Psoas muscle (tissue), 8 donors: Measurements from ENCODE around the gene RNASE4. TPM values are rescaled to one million over a fixed set of nuclear protein-coding genes. Genes with fewer than 3 reads are reported as not detected.

Experiments
- ATAC-seq, 4 donors: fragments of 200-7000 bp; cut with Tn5 transposase; one replicate each; pipeline ENCODE4 v1.9.1; 2020; ENCODE audit warnings: moderate library complexity in 3 of 4, mild to moderate bottlenecking in 2 of 4
- DNase-seq, 2 donors: peaks; one replicate each; pipeline ENCODE4 v3.0.0-alpha.2; 2020
- H3K27ac ChIP-seq: fragments of 200-600 bp; one replicate; pipeline ENCODE4 v1.8.0; 2022
- H3K27me3 ChIP-seq, 3 donors: fragments of 200-600 bp in 1 of 3; one replicate each; pipeline versions ENCODE4 v1.6.1 to v1.8.0; 2013 to 2022; ENCODE audit warnings: low read length in 2 of 3, mild to moderate bottlenecking in 2 of 3, moderate library complexity in 1 of 3; ENCODE audit not compliant: insufficient read depth in 3 of 3
- H3K36me3 ChIP-seq, 2 donors: fragments of 200-600 bp in 1 of 2; one replicate each; pipeline versions ENCODE4 v1.6.1 to v1.8.0; 2013 to 2022; ENCODE audit warnings: low read depth in 1 of 2, mild to moderate bottlenecking in 1 of 2, moderate library complexity in 1 of 2; ENCODE audit not compliant: insufficient read depth in 1 of 2
- H3K4me1 ChIP-seq: fragments of 200-600 bp; one replicate; pipeline ENCODE4 v1.8.0; 2022
- H3K4me3 ChIP-seq: fragments of 200-600 bp; one replicate; pipeline ENCODE4 v1.8.0; 2022; ENCODE audit warnings: mild to moderate bottlenecking
- H3K9me3 ChIP-seq: fragments of 200-600 bp; one replicate; pipeline ENCODE4 v1.8.0; 2022
- WGBS, 3 donors: extraction: QIAGEN DNeasy Blood & Tissue Kit; methylation state at CpG; one replicate each; pipeline versions ENCODE4 v1.1.6 to v1.1.7; 2013; 5-methylcytosine and 5-hydroxymethylcytosine counted together
- intact Hi-C, 2 donors: fragments of 100-400 bp; cut with DNase I; formaldehyde crosslinking; loops; one replicate each; pipeline versions ENCODE4 v1.11.0 to v1.14.2; 2022
- polyA plus RNA-seq, 3 donors: library from polyadenylated mRNA; stranded (reverse); fragments of 200-250 nt; gene quantifications; one replicate each; pipeline ENCODE4 v1.2.3, GENCODE V29; 2013
- total RNA-seq, 4 donors: library from RNA; stranded (reverse); fragmentation: NEBNext Ultra II Directional in 2 of 4; extraction: Animal tissue kit (Norgen Biotek cat#: 25700) in 2 of 4; gene quantifications; one replicate each; pipeline versions ENCODE4 v1.2.1 to v1.2.4, GENCODE V29; 2021 to 2023
- TF ChIP-seq, protein P1 (sequence below): fragments of 200-600 bp; IDR thresholded peaks from one replicate; pipeline ENCODE4 v1.8.0; 2022; ENCODE audit warnings: antibody characterized with exemption
- donor health status: healthy with polysubstance abuse.
- donor health status: DM: no; HTN: no; CAD: no; lungs with moderate emphysema.
- donor health status: Bipolar disorder and iron deficiency.
- donor health status: healthy.
- donor health status: DM: yes; HTN: yes; CAD: no.
- donor health status: DM: no; HTN: no; CAD: no.
- donor health status: DM: no; HTN: no; CAD: no.
- donor health status: DM: yes; HTN: yes; CAD: no.

The RNASE4 gene
- total and polyA plus RNA-seq, 7 donors, result 0.77 to 11.1 (median 7.6) TPM

DNA sequence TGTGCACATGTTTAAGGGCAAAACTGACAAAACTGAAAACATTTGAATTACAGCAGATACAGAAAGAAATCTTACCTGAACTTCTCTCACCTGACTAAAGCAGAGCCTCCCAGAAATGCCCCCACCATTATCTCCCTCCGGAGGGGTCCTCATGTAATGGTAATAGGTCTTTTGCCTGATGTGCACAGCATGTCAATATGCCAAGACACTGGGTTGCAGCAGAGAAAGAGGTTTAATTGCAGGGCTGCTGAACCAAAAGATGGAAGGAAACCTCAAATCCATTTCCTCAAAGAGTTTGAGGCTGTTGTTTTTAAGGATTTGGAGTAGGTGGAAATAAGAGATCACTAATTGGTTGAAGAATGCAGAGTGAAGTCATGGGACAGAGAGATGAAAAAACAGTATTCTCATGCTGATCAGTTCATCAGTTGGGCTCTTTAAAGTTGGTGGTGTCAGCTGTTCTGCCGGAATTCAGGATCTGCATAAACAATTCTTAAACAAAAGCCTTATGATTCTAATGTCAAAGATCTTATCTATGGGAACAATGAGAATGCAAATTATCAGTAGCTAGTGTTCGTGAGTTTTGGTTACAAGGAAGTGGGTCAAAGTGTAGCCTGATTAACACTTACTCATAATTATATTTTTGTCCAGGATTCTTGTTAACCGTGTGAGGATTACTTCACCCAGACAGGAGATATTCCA, 22.4 kb downstream of the RNASE4 start:
- ATAC-seq (no peak), DNase-seq (no peak)
- Histone ChIP-seq H3K4me1 (no peaks in the 10 kb centered on the region), H3K9me3 (no peaks in the 10 kb centered on the region), H3K36me3 (no peaks in the 10 kb centered on the region), H3K4me3 (no peak overlapping the region), H3K27me3 (peaks cover 0 to 4% (median 0%) of the 10 kb centered on the region in 3 donors), H3K27ac (peak overlapping the region; percentile 32)
- intact Hi-C loops, result no loop called here
- TF ChIP-seq, protein P1, sequence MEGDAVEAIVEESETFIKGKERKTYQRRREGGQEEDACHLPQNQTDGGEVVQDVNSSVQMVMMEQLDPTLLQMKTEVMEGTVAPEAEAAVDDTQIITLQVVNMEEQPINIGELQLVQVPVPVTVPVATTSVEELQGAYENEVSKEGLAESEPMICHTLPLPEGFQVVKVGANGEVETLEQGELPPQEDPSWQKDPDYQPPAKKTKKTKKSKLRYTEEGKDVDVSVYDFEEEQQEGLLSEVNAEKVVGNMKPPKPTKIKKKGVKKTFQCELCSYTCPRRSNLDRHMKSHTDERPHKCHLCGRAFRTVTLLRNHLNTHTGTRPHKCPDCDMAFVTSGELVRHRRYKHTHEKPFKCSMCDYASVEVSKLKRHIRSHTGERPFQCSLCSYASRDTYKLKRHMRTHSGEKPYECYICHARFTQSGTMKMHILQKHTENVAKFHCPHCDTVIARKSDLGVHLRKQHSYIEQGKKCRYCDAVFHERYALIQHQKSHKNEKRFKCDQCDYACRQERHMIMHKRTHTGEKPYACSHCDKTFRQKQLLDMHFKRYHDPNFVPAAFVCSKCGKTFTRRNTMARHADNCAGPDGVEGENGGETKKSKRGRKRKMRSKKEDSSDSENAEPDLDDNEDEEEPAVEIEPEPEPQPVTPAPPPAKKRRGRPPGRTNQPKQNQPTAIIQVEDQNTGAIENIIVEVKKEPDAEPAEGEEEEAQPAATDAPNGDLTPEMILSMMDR, result no peak
- WGBS, 3 donors, result 49 to 68% (median 56%) methylated on average over 4 of the region's 4 CpGs

DNA sequence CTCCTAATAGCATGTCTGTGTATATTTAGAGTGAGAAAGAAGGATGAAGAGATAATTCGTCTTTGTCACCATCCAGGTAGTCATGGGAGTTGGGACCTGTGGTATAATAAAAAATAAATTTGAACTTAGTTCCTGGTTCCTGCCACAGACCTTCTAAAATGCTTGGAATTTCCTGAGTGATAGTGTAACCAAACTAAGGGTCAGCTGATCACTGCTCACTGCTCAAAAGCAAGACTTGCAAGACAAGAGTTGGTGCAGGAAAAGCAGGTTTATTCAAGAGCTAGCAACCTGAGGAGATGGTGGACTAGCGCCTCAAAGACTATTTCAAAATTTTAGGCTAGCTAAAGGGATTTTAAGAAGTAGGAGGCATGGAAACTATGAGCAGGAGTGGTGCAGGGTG, 23.3 kb downstream of the RNASE4 start:
- intact Hi-C loops, result no loop called here
- Histone ChIP-seq H3K27ac (peak overlapping the region; percentile 32), H3K4me1 (no peaks in the 10 kb centered on the region), H3K27me3 (peaks cover 0 to 4% (median 0%) of the 10 kb centered on the region in 3 donors), H3K9me3 (no peaks in the 10 kb centered on the region), H3K4me3 (no peak overlapping the region), H3K36me3 (no peaks in the 10 kb centered on the region)
- WGBS, 3 donors, result 51 to 84% (median 84%) methylated on average over 2 of the region's 2 CpGs
- ATAC-seq (no peak), DNase-seq (no peak)
- TF ChIP-seq, protein P1, result no peak

DNA sequence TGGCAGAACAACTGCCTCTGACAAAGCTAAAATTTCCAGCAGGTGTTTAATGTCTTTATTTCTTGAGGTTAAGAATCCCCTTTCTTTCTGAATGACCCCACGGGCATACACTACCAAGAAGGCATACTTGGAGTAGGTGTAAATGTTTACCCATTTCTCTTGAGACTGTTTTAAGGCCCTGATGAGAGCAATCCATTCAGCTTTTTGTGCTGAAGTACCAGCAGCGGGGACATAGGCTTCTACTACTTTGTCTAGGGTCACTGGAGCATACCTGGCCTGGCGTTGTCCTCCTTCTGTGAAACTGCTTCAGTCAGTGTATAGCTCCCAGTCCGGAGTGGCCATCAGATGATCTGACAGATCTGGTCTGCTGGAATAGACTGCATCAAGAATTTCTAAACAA, 26.9 kb downstream of the RNASE4 start:
- Histone ChIP-seq H3K36me3 (no peaks in the 10 kb centered on the region), H3K4me1 (no peaks in the 10 kb centered on the region), H3K9me3 (no peaks in the 10 kb centered on the region), H3K4me3 (no peak overlapping the region), H3K27ac (no peak overlapping the region), H3K27me3 (peaks cover 0 to 4% (median 0%) of the 10 kb centered on the region in 3 donors)
- no peak for DNase-seq
- WGBS, 3 donors, result 60 to 68% (median 63%) methylated on average over 4 of the region's 4 CpGs
- intact Hi-C loops, result no loop called here
- TF ChIP-seq, protein P1, result no peak
- ATAC-seq, result no peak

DNA sequence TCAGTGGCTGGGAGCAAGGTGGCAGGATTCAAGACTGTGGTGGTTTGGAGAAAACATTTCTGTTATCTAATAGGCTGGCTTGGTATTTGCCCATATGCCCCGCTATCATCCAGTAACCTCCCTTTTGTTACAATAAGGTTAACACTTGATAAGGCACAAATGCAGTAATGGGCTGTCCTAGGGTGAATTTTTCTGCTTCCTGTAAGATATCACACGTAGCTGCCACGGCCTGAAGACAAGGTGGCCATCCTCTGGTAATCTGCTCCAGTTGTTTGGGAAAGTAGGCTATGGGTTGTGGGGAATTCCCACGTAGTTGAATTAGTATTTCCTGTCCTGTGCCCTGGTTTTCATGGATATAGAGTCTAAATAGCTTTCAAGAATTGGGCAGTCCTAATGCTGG, 27.3 kb downstream of the RNASE4 start:
- no peak for DNase-seq
- 45 to 50% (median 48%) methylated on average over 4 of the region's 4 CpGs for WGBS, 3 donors
- no peaks in the 10 kb centered on the region for H3K36me3 ChIP-seq
- TF ChIP-seq, protein P1, result no peak
- no peaks in the 10 kb centered on the region for H3K9me3 ChIP-seq
- no peak for ATAC-seq
- H3K4me3 ChIP-seq, result no peak overlapping the region
- intact Hi-C loops, result no loop called here
- peaks cover 0 to 4% (median 0%) of the 10 kb centered on the region in 3 donors for H3K27me3 ChIP-seq
- no peaks in the 10 kb centered on the region for H3K4me1 ChIP-seq
- H3K27ac ChIP-seq, result no peak overlapping the region

DNA sequence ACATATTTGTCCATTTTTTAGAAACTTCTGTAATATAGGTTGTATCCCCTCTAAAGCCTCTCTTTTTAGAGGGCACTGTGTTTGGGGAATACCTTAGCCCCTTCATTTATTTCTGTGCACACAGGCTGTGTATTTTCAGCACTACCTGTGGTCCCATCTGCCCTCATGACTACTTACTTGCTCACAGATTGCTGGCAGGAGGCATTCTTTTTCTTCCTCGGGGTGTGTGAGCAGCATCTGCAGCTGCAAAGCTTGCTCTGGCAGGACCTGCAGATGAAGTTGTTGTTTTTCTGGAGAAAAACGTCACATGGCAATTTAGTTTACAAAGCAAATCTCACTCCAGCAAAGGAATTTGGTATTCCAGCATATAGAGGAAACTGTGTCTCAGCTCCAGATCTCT, 28.5 kb downstream of the RNASE4 start:
- Histone ChIP-seq H3K27ac (no peak overlapping the region), H3K36me3 (no peaks in the 10 kb centered on the region), H3K4me3 (no peak overlapping the region), H3K27me3 (peaks cover 0 to 4% (median 0%) of the 10 kb centered on the region in 3 donors), H3K9me3 (no peaks in the 10 kb centered on the region), H3K4me1 (no peaks in the 10 kb centered on the region)
- ATAC-seq (no peak), DNase-seq (no peak)
- TF ChIP-seq, protein P1, result no peak
- intact Hi-C loops, result no loop called here
- WGBS, 3 donors, result 23 to 37% (median 35%) methylated on average over 2 of the region's 2 CpGs
